ENCODE measurements around the gene MMS22L.

DNA sequence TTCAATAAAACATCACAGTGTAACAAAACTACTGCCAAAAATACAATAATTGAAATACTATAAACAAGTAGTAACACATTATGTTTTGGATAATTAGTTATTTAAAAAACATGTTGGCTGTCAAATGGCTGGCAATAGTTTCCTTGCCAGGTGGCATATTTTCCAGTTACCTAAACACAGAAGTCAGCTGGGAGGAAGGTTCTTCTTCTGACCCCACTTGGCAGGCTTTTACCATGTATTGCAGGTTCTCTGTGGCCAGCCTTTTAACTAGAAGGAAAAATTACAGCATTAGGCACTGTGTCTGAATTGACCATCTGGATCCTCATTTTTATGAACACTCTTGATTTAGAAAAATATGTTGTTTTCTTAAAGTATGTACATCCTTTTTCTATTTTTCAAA is 131.4 kb downstream of the MMS22L start:
- TF ChIP-seq, protein P1, sequence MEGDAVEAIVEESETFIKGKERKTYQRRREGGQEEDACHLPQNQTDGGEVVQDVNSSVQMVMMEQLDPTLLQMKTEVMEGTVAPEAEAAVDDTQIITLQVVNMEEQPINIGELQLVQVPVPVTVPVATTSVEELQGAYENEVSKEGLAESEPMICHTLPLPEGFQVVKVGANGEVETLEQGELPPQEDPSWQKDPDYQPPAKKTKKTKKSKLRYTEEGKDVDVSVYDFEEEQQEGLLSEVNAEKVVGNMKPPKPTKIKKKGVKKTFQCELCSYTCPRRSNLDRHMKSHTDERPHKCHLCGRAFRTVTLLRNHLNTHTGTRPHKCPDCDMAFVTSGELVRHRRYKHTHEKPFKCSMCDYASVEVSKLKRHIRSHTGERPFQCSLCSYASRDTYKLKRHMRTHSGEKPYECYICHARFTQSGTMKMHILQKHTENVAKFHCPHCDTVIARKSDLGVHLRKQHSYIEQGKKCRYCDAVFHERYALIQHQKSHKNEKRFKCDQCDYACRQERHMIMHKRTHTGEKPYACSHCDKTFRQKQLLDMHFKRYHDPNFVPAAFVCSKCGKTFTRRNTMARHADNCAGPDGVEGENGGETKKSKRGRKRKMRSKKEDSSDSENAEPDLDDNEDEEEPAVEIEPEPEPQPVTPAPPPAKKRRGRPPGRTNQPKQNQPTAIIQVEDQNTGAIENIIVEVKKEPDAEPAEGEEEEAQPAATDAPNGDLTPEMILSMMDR (IDR thresholded peaks at IDR 0.05), result no peak
- no peak for TF ChIP-seq ZFX (IDR thresholded peaks at IDR 0.05; ENCODE audit: borderline replicate concordance)
